PFSK-1 (cell line): ENCODE data around the gene RGP1.

Experiments
- FOXP2 ChIP-seq: optimal IDR thresholded peaks from 2 replicates; pipeline ENCODE3; 2011; ENCODE audit warnings: borderline replicate concordance, control low read depth, inconsistent platforms; ENCODE audit not compliant: insufficient read depth; ENCODE audit errors: extremely low read length, extremely low read depth
- POLR2AphosphoS5 ChIP-seq: IDR thresholded peaks from 2 replicates; pipeline ENCODE4 v1.6.1; 2012; ENCODE audit warnings: low read depth, mild to moderate bottlenecking, control low read depth, low read length, moderate library complexity
- REST ChIP-seq, 2 experiments: IDR thresholded peaks; 2 replicates each; pipeline versions ENCODE4 v1.6.1 to v1.8.0; 2011 to 2012; ENCODE audit warnings: low read depth in 2 of 2, low read length in 2 of 2, control low read depth in 1 of 2, inconsistent platforms in 1 of 2, mild to moderate bottlenecking in 1 of 2, moderate library complexity in 1 of 2; ENCODE audit not compliant: insufficient read depth in 1 of 2
- SIN3A ChIP-seq: IDR thresholded peaks from 2 replicates; pipeline ENCODE4 v1.6.1; 2012; ENCODE audit warnings: mild to moderate bottlenecking, low read length, moderate library complexity, borderline replicate concordance; ENCODE audit not compliant: insufficient read depth
- TAF1 ChIP-seq: IDR thresholded peaks from 2 replicates; pipeline ENCODE4 v1.6.1; 2012; ENCODE audit warnings: low read length, control low read depth, borderline replicate concordance; ENCODE audit not compliant: insufficient read depth

GRCh38 chr9:35714123-35714522, 35.0 kb upstream of the RGP1 start:
- TF ChIP-seq POLR2AphosphoS5 (no peak), REST (IDR thresholded peaks at IDR 0.05; ENCODE audit: insufficient read depth in 1 of 2, low read depth in 2 of 2, low read length in 2 of 2) (no peak), SIN3A (no peak), TAF1 (no peak), FOXP2 (no peak)
